OCI-LY7 (cell line): ENCODE results near the gene GOSR2. TPM values are rescaled to one million over a fixed set of nuclear protein-coding genes. Genes with fewer than 3 reads are reported as not detected.

Experiments used
- BruUV-seq: library from RNA; stranded (reverse); fragments of 400-500 nt; replicated peaks from 2 replicates; lab custom pipeline; 2021; lab: Mats Ljungman, UMichigan
- CTCF ChIA-PET: fragments of 300-600 bp; sonication (Branson Sonifier 250); formaldehyde crosslinking; loops from one replicate; lab custom pipeline; 2022; ENCODE audit warnings: antibody characterized with exemption; ENCODE audit not compliant: unreplicated experiment; lab: Charles Lee
- POLR2A ChIA-PET: fragments of 300-600 bp; sonication (Branson Sonifier 250); formaldehyde crosslinking; loops from one replicate; lab custom pipeline; 2022; ENCODE audit warnings: antibody characterized with exemption; lab: Charles Lee
- DNase-seq: peaks from one replicate; pipeline ENCODE4 v3.0.0-alpha.2; 2015; ENCODE audit warnings: low spot score
- H2AFZ ChIP-seq: fragments of 200-600 bp; sonication (generic), shearing (Covaris generic); 2 replicates; pipeline ENCODE4 v1.6.1; 2014; ENCODE audit warnings: mild to moderate bottlenecking, antibody characterized with exemption, low read length, moderate library complexity
- H3K27ac ChIP-seq: fragments of 200-600 bp; sonication (generic); 2 replicates; pipeline ENCODE4 v1.5.1; 2014; ENCODE audit warnings: mixed run types, low read depth, mild to moderate bottlenecking, moderate library complexity, low read length, inconsistent platforms; ENCODE audit not compliant: poor library complexity, severe bottlenecking
- H3K36me3 ChIP-seq: fragments of 200-600 bp; sonication (generic); 2 replicates; pipeline ENCODE4 v1.6.1; 2014; ENCODE audit warnings: mild to moderate bottlenecking, antibody characterized with exemption, low read length, moderate library complexity, mixed read lengths; ENCODE audit not compliant: insufficient read depth
- H3K4me1 ChIP-seq: fragments of 200-600 bp; sonication (generic); 2 replicates; pipeline ENCODE4 v1.5.1; 2014; ENCODE audit warnings: mild to moderate bottlenecking, low read length; ENCODE audit not compliant: insufficient read depth, poor library complexity, severe bottlenecking
- H3K4me2 ChIP-seq: fragments of 200-600 bp; sonication (generic); 2 replicates; pipeline ENCODE4 v1.6.1; 2014; ENCODE audit warnings: mild to moderate bottlenecking, low read length
- H3K4me3 ChIP-seq: fragments of 200-600 bp; sonication (generic); 2 replicates; pipeline ENCODE4 v1.5.1; 2014; ENCODE audit warnings: mild to moderate bottlenecking, low read depth, low read length; ENCODE audit not compliant: poor library complexity, severe bottlenecking
- H3K79me2 ChIP-seq: fragments of 200-600 bp; sonication (generic); 2 replicates; pipeline ENCODE4 v1.6.1; 2016; ENCODE audit warnings: low read depth, mild to moderate bottlenecking, low read length, moderate library complexity, mixed read lengths; ENCODE audit not compliant: insufficient read depth
- H3K9me2 ChIP-seq: fragments of 200-600 bp; sonication (generic); 2 replicates; pipeline ENCODE4 v1.6.1; 2016; ENCODE audit warnings: mild to moderate bottlenecking, low read length, mixed read lengths; ENCODE audit not compliant: insufficient read depth
- H3K9me3 ChIP-seq: fragments of 200-600 bp; sonication (generic); 2 replicates; pipeline ENCODE4 v1.6.1; 2014; ENCODE audit warnings: mild to moderate bottlenecking, mixed run types, low read length, mixed read lengths
- H4K20me1 ChIP-seq: fragments of 200-600 bp; sonication (generic); 2 replicates; pipeline ENCODE4 v1.6.1; 2014; ENCODE audit warnings: mild to moderate bottlenecking, antibody characterized with exemption, low read length, moderate library complexity, mixed read lengths; ENCODE audit not compliant: insufficient read depth
- EZH2phosphoT487 ChIP-seq: fragments of 200-600 bp; sonication (generic); IDR thresholded peaks from 2 replicates; pipeline ENCODE4 v1.6.1; 2018; ENCODE audit warnings: low read depth, borderline replicate concordance, mild to moderate bottlenecking, mixed run types, antibody characterized with exemption, low read length, moderate library complexity, mixed read lengths
- intact Hi-C: fragments of 100-400 bp; cut with micrococcal nuclease; formaldehyde crosslinking; loops from one replicate; pipeline ENCODE4 v1.10.0; 2022; ENCODE audit not compliant: unreplicated experiment
- total RNA-seq, 2 experiments: library from RNA; depleted of rRNA in 1 of 2; stranded (reverse); fragments of >200 nt in 1 of 2; shearing (Covaris generic) in 1 of 2; gene quantifications; 2 replicates each; pipeline ENCODE4 v1.2.3, GENCODE V29; 2014 to 2022
- TF ChIP-seq, protein P1 (sequence below): fragments of 200-600 bp; sonication (generic); conservative IDR thresholded peaks from 2 replicates; pipeline ENCODE4 v1.5.1; 2014; ENCODE audit warnings: mild to moderate bottlenecking, antibody characterized with exemption, low read length, moderate library complexity, mixed read lengths

GOSR2 gene
- total RNA-seq, 2 experiments from 2014 or later = 46.5 to 62.8 TPM

- H3K4me2 ChIP-seq = peak overlapping the region; percentile 32
- H3K4me3 ChIP-seq = no peak overlapping the region
- BruUV-seq = no TSS peak
- H3K79me2 ChIP-seq = no peaks in the 10 kb centered on the region
- H3K9me3 ChIP-seq = no peaks in the 10 kb centered on the region
- no peaks in the 10 kb centered on the region for H4K20me1 ChIP-seq
- H3K27ac ChIP-seq = peak overlapping the region; percentile 29
- H2AFZ ChIP-seq = peak overlapping the region; percentile 69; the same call in 1 of the 2 replicates
- ChIA-PET CTCF (interaction anchor here (0.7 kb wide), 1 partner anchor 11 kb away, joined by 3 read pairs; no protein-coding TSS in a partner anchor), POLR2A (interaction anchor here (0.6 to 1.4 kb wide), 2 partner anchors 9 to 963 kb away, joined by 3 to 5 read pairs; no protein-coding TSS in a partner anchor)
- H3K36me3 ChIP-seq = no peaks in the 10 kb centered on the region
- TF ChIP-seq EZH2phosphoT487 = no peak
- TF ChIP-seq, protein P1, sequence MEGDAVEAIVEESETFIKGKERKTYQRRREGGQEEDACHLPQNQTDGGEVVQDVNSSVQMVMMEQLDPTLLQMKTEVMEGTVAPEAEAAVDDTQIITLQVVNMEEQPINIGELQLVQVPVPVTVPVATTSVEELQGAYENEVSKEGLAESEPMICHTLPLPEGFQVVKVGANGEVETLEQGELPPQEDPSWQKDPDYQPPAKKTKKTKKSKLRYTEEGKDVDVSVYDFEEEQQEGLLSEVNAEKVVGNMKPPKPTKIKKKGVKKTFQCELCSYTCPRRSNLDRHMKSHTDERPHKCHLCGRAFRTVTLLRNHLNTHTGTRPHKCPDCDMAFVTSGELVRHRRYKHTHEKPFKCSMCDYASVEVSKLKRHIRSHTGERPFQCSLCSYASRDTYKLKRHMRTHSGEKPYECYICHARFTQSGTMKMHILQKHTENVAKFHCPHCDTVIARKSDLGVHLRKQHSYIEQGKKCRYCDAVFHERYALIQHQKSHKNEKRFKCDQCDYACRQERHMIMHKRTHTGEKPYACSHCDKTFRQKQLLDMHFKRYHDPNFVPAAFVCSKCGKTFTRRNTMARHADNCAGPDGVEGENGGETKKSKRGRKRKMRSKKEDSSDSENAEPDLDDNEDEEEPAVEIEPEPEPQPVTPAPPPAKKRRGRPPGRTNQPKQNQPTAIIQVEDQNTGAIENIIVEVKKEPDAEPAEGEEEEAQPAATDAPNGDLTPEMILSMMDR = no peak
- DNase-seq = no peak
- H3K4me1 ChIP-seq = peaks cover 37% of the 10 kb centered on the region
- intact Hi-C loops = no loop called here
- H3K9me2 ChIP-seq = no peaks in the 10 kb centered on the region
These were observed 59.6 kb downstream of the GOSR2 start for GRCh38 chr17:46982577-46982976.

DNA sequence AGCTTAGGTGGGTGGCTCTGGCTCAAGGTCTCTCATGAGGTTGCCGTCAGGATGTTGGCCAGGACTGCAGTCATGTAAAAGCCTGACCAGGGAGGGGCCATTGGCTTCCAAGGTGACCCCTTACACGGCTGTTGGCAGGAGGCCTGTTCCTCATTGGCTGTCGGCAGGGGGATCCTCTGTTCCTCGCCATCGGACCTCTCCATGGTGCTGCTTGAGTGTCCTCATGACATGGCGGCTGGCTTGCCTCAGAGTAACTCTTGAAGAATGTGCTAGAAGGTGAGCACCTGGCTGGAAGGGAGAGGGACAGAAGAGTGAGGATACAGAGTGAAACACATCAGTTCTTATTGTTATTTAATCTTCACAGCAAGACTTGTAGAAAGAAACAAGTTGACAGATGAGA, 60.8 kb downstream of the GOSR2 start:
- Histone ChIP-seq H3K9me2 (no peaks in the 10 kb centered on the region), H4K20me1 (no peaks in the 10 kb centered on the region), H3K27ac (no peak overlapping the region), H3K36me3 (no peaks in the 10 kb centered on the region), H2AFZ (no peak overlapping the region), H3K79me2 (no peaks in the 10 kb centered on the region), H3K4me1 (peaks cover 38% of the 10 kb centered on the region), H3K4me2 (no peak overlapping the region), H3K4me3 (no peak overlapping the region), H3K9me3 (no peaks in the 10 kb centered on the region)
- DNase-seq = no peak
- ChIA-PET CTCF (no interaction called here), POLR2A (interaction anchor here (0.6 to 1.4 kb wide), 4 partner anchors 8 to 1443 kb away, joined by 3 to 6 read pairs (median 5); no protein-coding TSS in a partner anchor)
- BruUV-seq = no TSS peak
- TF ChIP-seq, protein P1 = no peak
- no peak for TF ChIP-seq EZH2phosphoT487
- intact Hi-C loops = no loop called here

- no peak overlapping the region for H3K27ac ChIP-seq
- POLR2A ChIA-PET = interaction anchor here (0.6 kb wide), 2 partner anchors 16 to 1442 kb away, joined by 3 to 6 read pairs; no protein-coding TSS in a partner anchor
- no peaks in the 10 kb centered on the region for H4K20me1 ChIP-seq
- intact Hi-C loops = no loop called here
- H2AFZ ChIP-seq = no peak overlapping the region
- CTCF ChIA-PET = no interaction called here
- H3K4me3 ChIP-seq = no peak overlapping the region
- H3K9me2 ChIP-seq = no peaks in the 10 kb centered on the region
- peaks cover 44% of the 10 kb centered on the region for H3K4me1 ChIP-seq
- BruUV-seq = no TSS peak
- H3K4me2 ChIP-seq = no peak overlapping the region
- TF ChIP-seq, protein P1 = no peak
- TF ChIP-seq EZH2phosphoT487 = no peak
- H3K79me2 ChIP-seq = no peaks in the 10 kb centered on the region
- DNase-seq = no peak
- H3K36me3 ChIP-seq = no peaks in the 10 kb centered on the region
- H3K9me3 ChIP-seq = no peaks in the 10 kb centered on the region
These were observed 61.4 kb downstream of the GOSR2 start for GRCh38 chr17:46984341-46984740.
